ENCODE data around the gene ETV6.

GRCh38 chr12:11839091-11839641 is 189.7 kb downstream of the ETV6 start:
- TF ChIP-seq POLR2AphosphoS5 (IDR thresholded peaks at IDR 0.05; ENCODE audit: low read depth, low read length) (no peak), TAF1 (IDR thresholded peaks at IDR 0.05; ENCODE audit: borderline replicate concordance, insufficient read depth, low read length) (no peak), FOXP2 (optimal IDR thresholded peaks at IDR 0.05; ENCODE audit: borderline replicate concordance, extremely low read depth, extremely low read length, insufficient read depth) (no peak), SIN3A (IDR thresholded peaks at IDR 0.05; ENCODE audit: borderline replicate concordance, insufficient read depth, low read length) (no peak), REST (IDR thresholded peaks at IDR 0.05; ENCODE audit: insufficient read depth in 1 of 2, low read depth in 2 of 2, low read length in 2 of 2) (no peak)
